Kidney (tissue), 14 donors: Measurements from ENCODE around the gene MSANTD1. TPM values are rescaled to one million over a fixed set of nuclear protein-coding genes. Genes with fewer than 3 reads are reported as not detected.

Source experiments
- DNase-seq, 5 donors: peaks; one replicate each; pipeline ENCODE4 v3.0.0-alpha.2; 2013 to 2020
- FAIRE-seq: peaks from 2 replicates; lab custom pipeline; 2012; peaks lifted over from hg19 to GRCh38; lab: Jason Lieb, UNC
- H3K27ac ChIP-seq, 2 donors: one replicate each; pipeline ENCODE4 v1.7.0; 2013; ENCODE audit warnings: low read depth in 2 of 2, low read length in 2 of 2, inconsistent platforms in 1 of 2
- H3K27me3 ChIP-seq: one replicate; pipeline ENCODE4 v1.7.1; 2013; ENCODE audit warnings: low read length, inconsistent platforms; ENCODE audit not compliant: control insufficient read depth, insufficient read depth
- H3K36me3 ChIP-seq, 3 donors: one replicate each; pipeline versions ENCODE4 v1.7.0 to v1.7.1; 2013; ENCODE audit warnings: low read length in 3 of 3, control low read depth in 1 of 3, inconsistent platforms in 1 of 3; ENCODE audit not compliant: insufficient read depth in 3 of 3, control insufficient read depth in 2 of 3
- H3K4me1 ChIP-seq, 3 donors: one replicate each; pipeline versions ENCODE4 v1.7.0 to v1.7.1; 2013; ENCODE audit warnings: low read length in 3 of 3, inconsistent platforms in 1 of 3, low read depth in 1 of 3; ENCODE audit not compliant: control insufficient read depth in 2 of 3, insufficient read depth in 2 of 3
- H3K4me3 ChIP-seq, 3 donors: one replicate each; pipeline versions ENCODE4 v1.7.0 to v1.8.1; 2013; ENCODE audit warnings: low read length in 3 of 3, control low read depth in 1 of 3, inconsistent platforms in 1 of 3
- H3K9ac ChIP-seq, 3 donors: one replicate each; pipeline versions ENCODE4 v1.7.0 to v1.7.1; 2013; ENCODE audit warnings: low read length in 3 of 3, control low read depth in 1 of 3, inconsistent platforms in 1 of 3
- H3K9me3 ChIP-seq, 3 donors: one replicate each; pipeline versions ENCODE4 v1.7.0 to v1.7.1; 2013; ENCODE audit warnings: low read length in 3 of 3, control low read depth in 1 of 3, inconsistent platforms in 1 of 3; ENCODE audit not compliant: control insufficient read depth in 2 of 3, insufficient read depth in 1 of 3
- CTCF ChIP-seq: IDR thresholded peaks from 3 replicates; pipeline ENCODE4 v1.5.1; 2012; ENCODE audit warnings: mild to moderate bottlenecking, moderate library complexity, borderline replicate concordance; ENCODE audit not compliant: insufficient read depth; ENCODE audit errors: extremely low read depth
- intact Hi-C: fragments of 100-400 bp; cut with DNase I; formaldehyde crosslinking; loops from one replicate; pipeline ENCODE4 v1.11.1; 2022
- polyA plus RNA-seq: library from polyadenylated mRNA; stranded (reverse); fragments of 350-450 nt; fragmentation: Illumina TruSeq; extraction: RNeasy Lipid Tissue Mini Kit (QIAGEN cat#74804); gene quantifications from one replicate; pipeline ENCODE4 v1.2.3, GENCODE V29; 2014; ENCODE audit warnings: low read depth, low replicate concordance; ENCODE audit not compliant: insufficient read depth
- total RNA-seq: library from RNA; stranded (reverse); fragmentation: NEBNext Ultra II Directional; extraction: Animal tissue kit (Norgen Biotek cat#: 25700); gene quantifications from one replicate; pipeline ENCODE4 v1.2.1, GENCODE V29; 2021
- donor health status: control.
- donor health status: control.
- donor health status: control.
- donor health status: control.
- donor health status: control.
- donor health status: DM: yes; HTN: yes; CAD: no.
- donor health status: Normal renal cell carcinoma (clear cell type).

The MSANTD1 gene
- total and polyA plus RNA-seq, 2 donors from 2014 or later = 0.91 TPM; not detected in 1

- no peaks in the 10 kb centered on the region for H3K9me3 ChIP-seq
- intact Hi-C loops = no loop called here
- H3K27me3 ChIP-seq = no peaks in the 10 kb centered on the region
- no peak overlapping the region for H3K9ac ChIP-seq
- no peak for DNase-seq
- no peak overlapping the region for H3K4me3 ChIP-seq
- TF ChIP-seq CTCF = no peak
- no peaks in the 10 kb centered on the region for H3K4me1 ChIP-seq
- H3K27ac ChIP-seq = no peak overlapping the region
- H3K36me3 ChIP-seq = peaks cover 2 to 30% (median 24%) of the 10 kb centered on the region in 3 donors
- FAIRE-seq = no peak
Measured at GRCh38 chr4:3235581-3235980, 13.4 kb upstream of the MSANTD1 start.

- Histone ChIP-seq H3K36me3 (peaks cover 2 to 26% (median 17%) of the 10 kb centered on the region in 3 donors), H3K27ac (no peak overlapping the region), H3K4me3 (no peak overlapping the region), H3K9me3 (no peaks in the 10 kb centered on the region), H3K4me1 (no peaks in the 10 kb centered on the region), H3K27me3 (no peaks in the 10 kb centered on the region), H3K9ac (no peak overlapping the region)
- DNase-seq = no peak
- FAIRE-seq = no peak
- no peak for TF ChIP-seq CTCF
- intact Hi-C loops = no loop called here
Measured at GRCh38 chr4:3236326-3236878, 12.6 kb upstream of the MSANTD1 start.

- H3K36me3 ChIP-seq = peaks cover 0 to 19% (median 12%) of the 10 kb centered on the region in 3 donors
- no peaks in the 10 kb centered on the region for H3K9me3 ChIP-seq
- intact Hi-C loops = no loop called here
- H3K4me1 ChIP-seq = no peaks in the 10 kb centered on the region
- TF ChIP-seq CTCF = no peak
- FAIRE-seq (no peak), DNase-seq (no peak)
- H3K9ac ChIP-seq = no peak overlapping the region
- no peaks in the 10 kb centered on the region for H3K27me3 ChIP-seq
- H3K27ac ChIP-seq = no peak overlapping the region
- H3K4me3 ChIP-seq = no peak overlapping the region
Measured at GRCh38 chr4:3237266-3237665, 11.7 kb upstream of the MSANTD1 start.
